ENCODE results near the gene CCR5. TPM values are rescaled to one million over a fixed set of nuclear protein-coding genes. Genes with fewer than 3 reads are reported as not detected.

CCR5 gene
- total and polyA plus RNA-seq, 9 of the 15 experiments (the other 6 are each of a cell fraction or from before 2014, with no cell fraction given) = not detected

- TF ChIP-seq TEAD2 (tag; IDR thresholded peaks at IDR 0.05) = no peak
- peak; percentile 80; the same call in 1 of the 2 replicates for TF ChIP-seq C11orf30 (IDR thresholded peaks at IDR 0.05; ENCODE audit: low read depth)
- TF ChIP-seq ZNF699 (CRISPR knock-in tag; IDR thresholded peaks at IDR 0.05; ENCODE audit: insufficient replicate concordance) = no peak
- TF ChIP-seq, protein P1, sequence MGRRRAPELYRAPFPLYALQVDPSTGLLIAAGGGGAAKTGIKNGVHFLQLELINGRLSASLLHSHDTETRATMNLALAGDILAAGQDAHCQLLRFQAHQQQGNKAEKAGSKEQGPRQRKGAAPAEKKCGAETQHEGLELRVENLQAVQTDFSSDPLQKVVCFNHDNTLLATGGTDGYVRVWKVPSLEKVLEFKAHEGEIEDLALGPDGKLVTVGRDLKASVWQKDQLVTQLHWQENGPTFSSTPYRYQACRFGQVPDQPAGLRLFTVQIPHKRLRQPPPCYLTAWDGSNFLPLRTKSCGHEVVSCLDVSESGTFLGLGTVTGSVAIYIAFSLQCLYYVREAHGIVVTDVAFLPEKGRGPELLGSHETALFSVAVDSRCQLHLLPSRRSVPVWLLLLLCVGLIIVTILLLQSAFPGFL (CRISPR knock-in tag; IDR thresholded peaks at IDR 0.05) = no peak
- TF ChIP-seq, protein P2, sequence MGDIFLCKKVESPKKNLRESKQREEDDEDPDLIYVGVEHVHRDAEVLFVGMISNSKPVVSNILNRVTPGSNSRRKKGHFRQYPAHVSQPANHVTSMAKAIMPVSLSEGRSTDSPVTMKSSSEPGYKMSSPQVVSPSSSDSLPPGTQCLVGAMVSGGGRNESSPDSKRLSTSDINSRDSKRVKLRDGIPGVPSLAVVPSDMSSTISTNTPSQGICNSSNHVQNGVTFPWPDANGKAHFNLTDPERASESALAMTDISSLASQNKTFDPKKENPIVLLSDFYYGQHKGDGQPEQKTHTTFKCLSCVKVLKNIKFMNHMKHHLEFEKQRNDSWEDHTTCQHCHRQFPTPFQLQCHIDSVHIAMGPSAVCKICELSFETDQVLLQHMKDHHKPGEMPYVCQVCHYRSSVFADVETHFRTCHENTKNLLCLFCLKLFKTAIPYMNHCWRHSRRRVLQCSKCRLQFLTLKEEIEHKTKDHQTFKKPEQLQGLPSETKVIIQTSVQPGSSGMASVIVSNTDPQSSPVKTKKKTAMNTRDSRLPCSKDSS (IDR thresholded peaks at IDR 0.05; ENCODE audit: low read depth, partially characterized antibody) = no peak
- peak in 1 of 2 experiments; percentile 90; a peak in 3 of 4 replicates for TF ChIP-seq ARNT (IDR thresholded peaks at IDR 0.05)
- no peak for TF ChIP-seq ZBTB8A (IDR thresholded peaks at IDR 0.05; ENCODE audit: partially characterized antibody)
- TF ChIP-seq PATZ1 (CRISPR knock-in tag; IDR thresholded peaks at IDR 0.05; ENCODE audit: borderline replicate concordance) = no peak
- TF ChIP-seq KDM4B (IDR thresholded peaks at IDR 0.05; ENCODE audit: borderline replicate concordance in 2 of 2, low read depth in 1 of 2) = no peak
- peak; percentile 88 for TF ChIP-seq HMG20A (CRISPR knock-in tag; conservative IDR thresholded peaks at IDR 0.05)
- no peak for TF ChIP-seq NFYB (IDR thresholded peaks at IDR 0.05; ENCODE audit: extremely low read depth, insufficient read length)
- TF ChIP-seq ZNF174 (CRISPR knock-in tag; IDR thresholded peaks at IDR 0.05) = no peak
- no peak for TF ChIP-seq GATAD2A (IDR thresholded peaks at IDR 0.05)
- TF ChIP-seq ETS2 (tag; IDR thresholded peaks at IDR 0.05; ENCODE audit: borderline replicate concordance, poor library complexity, severe bottlenecking) = no peak
- TF ChIP-seq HDAC2 (IDR thresholded peaks at IDR 0.05) = peak; percentile 99
- TF ChIP-seq BRD9 (IDR thresholded peaks at IDR 0.05; ENCODE audit: low read depth, partially characterized antibody) = no peak
- TF ChIP-seq MAX (CRISPR knock-in tag; IDR thresholded peaks at IDR 0.05) = no peak
- no peak for TF ChIP-seq CREB1 (IDR thresholded peaks at IDR 0.05)
- 0 out of 2 replicates have a peak, but pooled peaks have one; percentile 25 for TF ChIP-seq CREB1 (CRISPR knock-in tag; IDR thresholded peaks at IDR 0.05)
- TF ChIP-seq FOXK2 (conservative IDR thresholded peaks at IDR 0.05 in 1 of 2, IDR thresholded peaks at IDR 0.05 in 1 of 2; ENCODE audit: low read depth in 2 of 2) = peak; percentile 81 to 83
- 0 out of 2 replicates have a peak, but pooled peaks have one; percentile 44 for TF ChIP-seq ZNF766 (CRISPR knock-in tag; conservative IDR thresholded peaks at IDR 0.05)
- TF ChIP-seq ZNF77 (CRISPR knock-in tag; IDR thresholded peaks at IDR 0.05) = no peak
- no peak for TF ChIP-seq ZFP30 (CRISPR knock-in tag; IDR thresholded peaks at IDR 0.05; ENCODE audit: borderline replicate concordance)
- no peak for TF ChIP-seq ZNF175 (CRISPR knock-in tag; IDR thresholded peaks at IDR 0.05; ENCODE audit: low read depth)
These were observed 29.4 kb downstream of the CCR5 start (continued) for GRCh38 chr3:46400000-46400734.

Data from K562 (cell line).